B cell (primary cell): ENCODE results near the gene SUGP1.

ENCODE experiments used
- CTCF ChIP-seq: fragments of 200-600 bp; IDR thresholded peaks from one replicate; pipeline ENCODE4 v1.8.0; 2022; ENCODE audit warnings: antibody characterized with exemption, mild to moderate bottlenecking
- EZH2 ChIP-seq: IDR thresholded peaks from 2 replicates; pipeline ENCODE4 v1.6.1; 2012; ENCODE audit warnings: borderline replicate concordance, low read depth, mild to moderate bottlenecking, moderate library complexity, low read length; ENCODE audit not compliant: insufficient read depth, poor library complexity, severe bottlenecking

DNA sequence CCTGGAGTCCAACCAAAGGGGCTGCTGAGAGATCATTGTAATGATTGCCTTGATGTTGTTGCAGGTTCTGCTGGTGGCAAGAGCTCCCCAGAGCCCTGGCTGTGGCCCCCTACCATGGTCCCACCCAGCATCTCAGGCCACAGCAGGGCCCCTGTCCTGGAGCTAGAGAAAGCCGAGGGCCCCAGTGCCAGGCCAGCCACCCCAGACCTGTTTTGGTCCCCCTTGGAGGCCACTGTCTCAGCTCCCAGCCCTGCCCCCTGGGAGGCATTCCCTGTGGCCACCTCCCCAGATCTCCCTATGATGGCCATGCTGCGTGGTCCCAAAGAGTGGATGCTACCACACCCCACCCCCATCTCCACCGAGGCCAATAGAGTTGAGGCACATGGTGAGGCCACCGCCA, 93.1 kb downstream of the SUGP1 start:
- TF ChIP-seq EZH2: no peak
- no peak for TF ChIP-seq CTCF
